HepG2 (cell line): Measurements from ENCODE around the gene PRSS48. TPM values are rescaled to one million over a fixed set of nuclear protein-coding genes. Genes with fewer than 3 reads are reported as not detected.

ENCODE experiments used
- HCFC1 ChIP-seq: fragments of 150-350 bp; IDR thresholded peaks from 2 replicates; pipeline ENCODE4 v1.6.1; 2014; ENCODE audit warnings: low read depth, low read length
- IKZF4 ChIP-seq: sonication (generic); formaldehyde crosslinking; IDR thresholded peaks from 2 replicates; pipeline ENCODE4 v1.5.1; 2020; ENCODE audit warnings: borderline replicate concordance, mild to moderate bottlenecking, low read depth, missing genetic modification reagents; ENCODE audit errors: not compliant biosample characterization
- IRX3 ChIP-seq: sonication (generic); formaldehyde crosslinking; IDR thresholded peaks from 2 replicates; pipeline ENCODE4 v1.8.1; 2023; ENCODE audit warnings: mild to moderate bottlenecking, low read depth, missing genetic modification reagents, borderline replicate concordance
- JUN ChIP-seq: sonication (generic); formaldehyde crosslinking; IDR thresholded peaks from 2 replicates; pipeline ENCODE4 v1.4.0; 2020; ENCODE audit warnings: mild to moderate bottlenecking, missing genetic modification reagents
- MAFG ChIP-seq: sonication (generic); formaldehyde crosslinking; IDR thresholded peaks from 2 replicates; pipeline ENCODE4 v1.5.1; 2020; ENCODE audit warnings: mild to moderate bottlenecking, missing genetic modification reagents
- MAX ChIP-seq: IDR thresholded peaks from 2 replicates; pipeline ENCODE4 v1.6.1; 2012; ENCODE audit warnings: inconsistent platforms
- MIER3 ChIP-seq: IDR thresholded peaks from 2 replicates; pipeline ENCODE4 v1.6.1; 2016; ENCODE audit warnings: missing compliant biosample characterization, borderline replicate concordance
- NR2F6 ChIP-seq, 2 experiments: IDR thresholded peaks; 2 replicates each; pipeline ENCODE4 v1.6.1; 2016; ENCODE audit warnings: antibody characterized with exemption in 1 of 2, mild to moderate bottlenecking in 1 of 2
- NRL ChIP-seq: sonication (generic); formaldehyde crosslinking; IDR thresholded peaks from 2 replicates; pipeline ENCODE4 v1.5.0; 2020; ENCODE audit warnings: missing genetic modification reagents, mild to moderate bottlenecking, moderate library complexity, borderline replicate concordance
- PAXIP1 ChIP-seq: sonication (generic); formaldehyde crosslinking; conservative IDR thresholded peaks from 2 replicates; pipeline ENCODE4 v1.4.0; 2020; ENCODE audit warnings: mild to moderate bottlenecking, missing genetic modification reagents, moderate library complexity
- PCBP1 ChIP-seq: fragments of 200-400 bp; formaldehyde crosslinking; IDR thresholded peaks from 2 replicates; pipeline ENCODE4 v1.6.1; 2017; ENCODE audit warnings: mild to moderate bottlenecking, low read depth, low read length, borderline replicate concordance
- PITX1 ChIP-seq: sonication (generic); formaldehyde crosslinking; IDR thresholded peaks from 2 replicates; pipeline ENCODE4 v1.5.1; 2020; ENCODE audit warnings: mild to moderate bottlenecking, missing genetic modification reagents
- POLR2G ChIP-seq: fragments of 200-400 bp; formaldehyde crosslinking; IDR thresholded peaks from 2 replicates; pipeline ENCODE4 v1.6.1; 2018; ENCODE audit warnings: mild to moderate bottlenecking, low read depth, low read length, moderate library complexity
- RFXAP ChIP-seq: sonication (generic); formaldehyde crosslinking; IDR thresholded peaks from 2 replicates; pipeline ENCODE4 v1.4.0; 2020; ENCODE audit warnings: missing genetic modification reagents, borderline replicate concordance
- SRSF9 ChIP-seq: fragments of 200-400 bp; formaldehyde crosslinking; IDR thresholded peaks from 2 replicates; pipeline ENCODE4 v1.6.1; 2018; ENCODE audit warnings: borderline replicate concordance, mild to moderate bottlenecking, low read depth, low read length; ENCODE audit not compliant: insufficient read depth, poor library complexity, severe bottlenecking
- ZGPAT ChIP-seq: IDR thresholded peaks from 2 replicates; pipeline ENCODE4 v1.6.1; 2016; ENCODE audit warnings: mild to moderate bottlenecking
- ZNF253 ChIP-seq: sonication (generic); formaldehyde crosslinking; IDR thresholded peaks from 2 replicates; pipeline ENCODE4 v1.8.0; 2022; ENCODE audit warnings: mild to moderate bottlenecking, missing genetic modification reagents, borderline replicate concordance
- ZNF264 ChIP-seq: sonication (generic); formaldehyde crosslinking; IDR thresholded peaks from 2 replicates; pipeline ENCODE4 v1.4.0; 2020; ENCODE audit warnings: missing genetic modification reagents
- ZNF282 ChIP-seq: fragments of 450-650 bp; IDR thresholded peaks from 2 replicates; pipeline ENCODE4 v1.6.1; 2018; ENCODE audit not compliant: partially characterized antibody
- ZNF343 ChIP-seq: sonication (generic); formaldehyde crosslinking; IDR thresholded peaks from 2 replicates; pipeline ENCODE4 v1.4.0; 2020; ENCODE audit warnings: mild to moderate bottlenecking, missing genetic modification reagents
- ZNF761 ChIP-seq: sonication (generic); formaldehyde crosslinking; conservative IDR thresholded peaks from 2 replicates; pipeline ENCODE4 v1.4.0; 2020; ENCODE audit warnings: mild to moderate bottlenecking, missing genetic modification reagents
- ZNF788 ChIP-seq: sonication (generic); formaldehyde crosslinking; IDR thresholded peaks from 2 replicates; pipeline ENCODE4 v1.5.0; 2020; ENCODE audit warnings: mild to moderate bottlenecking, missing genetic modification reagents, borderline replicate concordance
- ZNF878 ChIP-seq: sonication (generic); formaldehyde crosslinking; IDR thresholded peaks from 2 replicates; pipeline ENCODE4 v1.8.1; 2023; ENCODE audit warnings: mild to moderate bottlenecking, missing genetic modification reagents, moderate library complexity
- ZSCAN22 ChIP-seq: sonication (generic); formaldehyde crosslinking; IDR thresholded peaks from 2 replicates; pipeline ENCODE4 v1.4.0; 2020; ENCODE audit warnings: mild to moderate bottlenecking, missing genetic modification reagents
- polyA plus RNA-seq, 8 experiments: library from polyadenylated mRNA; depleted of rRNA in 3 of 8; stranded (reverse) in 7 of 8; unstranded in 1 of 8; fragments of >200 nt; fragmentation: Illumina TruSeq in 4 of 8; extraction: Trizol in 4 of 8; gene quantifications; 2 replicates each; pipeline versions ENCODE4 v1.2.1 to v1.2.3, GENCODE V29; 2011 to 2016; ENCODE audit warnings: low read depth in 4 of 8, missing spikeins in 1 of 8, mixed read lengths in 1 of 8; ENCODE audit not compliant: insufficient read depth in 1 of 8
- total RNA-seq, 5 experiments: library from RNA; depleted of rRNA; stranded (reverse); fragments of >200 nt; fragmentation: Illumina TruSeq; extraction: Trizol; gene quantifications; 2 replicates each; pipeline ENCODE4 v1.2.3, GENCODE V29; 2016; ENCODE audit warnings: low read depth in 1 of 5

PRSS48 gene
- total and polyA plus RNA-seq, 2 of the 13 experiments (the other 11 are each of a cell fraction or from before 2014, with no cell fraction given): not detected

GRCh38 chr4:151325111-151325948, 48.4 kb downstream of the PRSS48 start, which contains the start of gene SH3D19 (continued):
- TF ChIP-seq SRSF9 (no peak), PAXIP1 (CRISPR knock-in tag) (peak; percentile 98), PCBP1 (0 out of 2 replicates have a peak, but pooled peaks have one; percentile 73), IKZF4 (CRISPR knock-in tag) (peak; percentile 11), MAX (peak; percentile 89), POLR2G (peak; percentile 65), NR2F6 (IDR thresholded peaks at IDR 0.05) (peak; percentile 72), NR2F6 (CRISPR knock-in tag; IDR thresholded peaks at IDR 0.05) (peak; percentile 79; the same call in 1 of the 2 replicates), MIER3 (peak; percentile 78; the same call in 1 of the 2 replicates), ZSCAN22 (no peak), MAFG (CRISPR knock-in tag) (no peak), NRL (CRISPR knock-in tag) (no peak), PITX1 (CRISPR knock-in tag) (peak; percentile 96), RFXAP (peak; percentile 42; the same call in 1 of the 2 replicates), ZNF282 (no peak), ZNF343 (CRISPR knock-in tag) (no peak), IRX3 (CRISPR knock-in tag) (peak; percentile 77; the same call in 1 of the 2 replicates), ZNF264 (no peak; the same call in 1 of the 2 replicates), JUN (CRISPR knock-in tag) (peak; percentile 80; the same call in 1 of the 2 replicates), ZNF761 (CRISPR knock-in tag) (no peak; the same call in 1 of the 2 replicates), HCFC1 (no peak; the same call in 1 of the 2 replicates), ZNF788 (peak; percentile 75; the same call in 1 of the 2 replicates), ZNF253 (CRISPR knock-in tag) (no peak), ZGPAT (CRISPR knock-in tag) (peak; percentile 94), ZNF878 (CRISPR knock-in tag) (peak; percentile 97)
